Panc1 (cell line): ENCODE measurements around the gene DLG2. TPM values are rescaled to one million over a fixed set of nuclear protein-coding genes. Genes with fewer than 3 reads are reported as not detected.

Source experiments
- ATAC-seq: fragments of 200-7000 bp; cut with Tn5 transposase; 2 replicates; pipeline ENCODE4 v1.9.1; 2020; ENCODE audit warnings: mild to moderate bottlenecking, moderate library complexity
- BruUV-seq: library from RNA; stranded (reverse); fragments of 400-500 nt; replicated peaks from 2 replicates; lab custom pipeline; 2021; lab: Mats Ljungman, UMichigan
- CTCF ChIA-PET: fragments of 300-600 bp; sonication (Branson Sonifier 250); formaldehyde crosslinking; loops from one replicate; lab custom pipeline; 2022; ENCODE audit warnings: antibody characterized with exemption; lab: Charles Lee
- POLR2A ChIA-PET: fragments of 300-600 bp; sonication (Branson Sonifier 250); formaldehyde crosslinking; loops from one replicate; lab custom pipeline; 2022; ENCODE audit warnings: antibody characterized with exemption; lab: Charles Lee
- DNase-seq: peaks from one replicate; pipeline ENCODE4 v3.0.0-alpha.2; 2010; ENCODE audit warnings: low read depth, low spot score
- H3K27ac ChIP-seq: 2 replicates; pipeline ENCODE4 v1.5.1; 2011; ENCODE audit warnings: mild to moderate bottlenecking, low read length, inconsistent platforms
- H3K27me3 ChIP-seq: fragments of 200-500 bp; sonication (Bioruptor generic); 2 replicates; pipeline ENCODE4 v1.6.0; 2014; ENCODE audit warnings: low read length, inconsistent platforms; ENCODE audit not compliant: control insufficient read depth, insufficient read depth
- H3K36me3 ChIP-seq: fragments of 200-500 bp; sonication (Bioruptor generic); 2 replicates; pipeline ENCODE4 v1.5.1; 2014; ENCODE audit warnings: inconsistent platforms, mild to moderate bottlenecking, low read length, moderate library complexity; ENCODE audit not compliant: control insufficient read depth, insufficient read depth
- H3K4me1 ChIP-seq: 2 replicates; pipeline ENCODE4 v1.5.1; 2011; ENCODE audit warnings: inconsistent platforms, mild to moderate bottlenecking, low read length, moderate library complexity; ENCODE audit not compliant: control insufficient read depth, insufficient read depth
- H3K4me3 ChIP-seq, 2 experiments: 2 replicates each; pipeline ENCODE4 v1.5.1; 2011 to 2012; ENCODE audit warnings: low read depth in 2 of 2, low read length in 2 of 2, mild to moderate bottlenecking in 2 of 2, inconsistent platforms in 1 of 2, moderate library complexity in 1 of 2
- H3K9me3 ChIP-seq: fragments of 200-500 bp; sonication (Bioruptor generic); 2 replicates; pipeline ENCODE4 v1.5.1; 2014; ENCODE audit warnings: low read depth, mild to moderate bottlenecking, inconsistent platforms, low read length, moderate library complexity; ENCODE audit not compliant: control insufficient read depth, insufficient read depth
- CTCF ChIP-seq: fragments of 450-650 bp; IDR thresholded peaks from 2 replicates; pipeline ENCODE4 v1.5.1; 2017; ENCODE audit warnings: mild to moderate bottlenecking
- POLR2AphosphoS5 ChIP-seq: IDR thresholded peaks from 2 replicates; pipeline ENCODE4 v1.6.1; 2012; ENCODE audit warnings: mild to moderate bottlenecking, low read depth, low read length, moderate library complexity
- REST ChIP-seq, 2 experiments: IDR thresholded peaks; 2 replicates each; pipeline ENCODE4 v1.6.1; 2011 to 2012; ENCODE audit warnings: low read depth in 2 of 2, control low read depth in 1 of 2, low read length in 1 of 2, mild to moderate bottlenecking in 1 of 2, moderate library complexity in 1 of 2; ENCODE audit not compliant: insufficient read depth in 1 of 2
- SIN3A ChIP-seq: IDR thresholded peaks from 2 replicates; pipeline ENCODE4 v1.6.1; 2012; ENCODE audit warnings: low read depth, mild to moderate bottlenecking, low read length, moderate library complexity, borderline replicate concordance; ENCODE audit not compliant: insufficient read depth
- TCF7L2 ChIP-seq: IDR thresholded peaks from 2 replicates; pipeline ENCODE4 v1.6.1; 2011; ENCODE audit warnings: mild to moderate bottlenecking, low read depth, low read length, inconsistent platforms
- in situ Hi-C: cut with HindIII; loops from 2 replicates; pipeline ENCODE4 v1.10.0; 2016; ENCODE audit warnings: low sequenced_read_pairs, low pct_unique_long_range_greater_than_20kb
- intact Hi-C: fragments of 100-400 bp; cut with micrococcal nuclease; formaldehyde crosslinking; loops from one replicate; pipeline ENCODE4 v1.10.0; 2022; ENCODE audit not compliant: unreplicated experiment
- total RNA-seq: library from RNA; stranded (reverse); gene quantifications from one replicate; pipeline ENCODE4 v1.2.1, GENCODE V29; 2021; ENCODE audit not compliant: unreplicated experiment

DLG2 gene
- total RNA-seq, 1 experiment from 2014 or later, result 4.2 TPM

GRCh38 chr11:84804041-84804440, 823.1 kb downstream of the DLG2 start:
- in situ Hi-C loops (no loop called here), intact Hi-C loops (no loop called here)
- ChIA-PET POLR2A (no interaction called here), CTCF (no interaction called here)
- BruUV-seq, result no TSS peak
- Histone ChIP-seq H3K27me3 (no peaks in the 10 kb centered on the region), H3K4me3 (no peak overlapping the region), H3K4me1 (no peaks in the 10 kb centered on the region), H3K36me3 (no peaks in the 10 kb centered on the region), H3K9me3 (peaks cover 6% of the 10 kb centered on the region; the same call in 1 of the 2 replicates), H3K27ac (no peak overlapping the region)
- TF ChIP-seq SIN3A, result no peak
- no peak for TF ChIP-seq TCF7L2
- TF ChIP-seq REST (IDR thresholded peaks at IDR 0.05; ENCODE audit: insufficient read depth in 1 of 2, low read depth in 2 of 2, low read length in 1 of 2), result no peak
- no peak for TF ChIP-seq POLR2AphosphoS5
- ATAC-seq, result no peak
- DNase-seq, result no peak

GRCh38 chr11:84800755-84801346, 826.3 kb downstream of the DLG2 start:
- DNase-seq (no peak), ATAC-seq (no peak)
- in situ Hi-C loops (no loop called here), intact Hi-C loops (no loop called here)
- no peaks in the 10 kb centered on the region for H3K27me3 ChIP-seq
- H3K27ac ChIP-seq, result no peak overlapping the region
- no peaks in the 10 kb centered on the region for H3K4me1 ChIP-seq
- no TSS peak for BruUV-seq
- TF ChIP-seq CTCF (peak; percentile 35), SIN3A (no peak), POLR2AphosphoS5 (no peak)
- H3K4me3 ChIP-seq, result no peak overlapping the region
- ChIA-PET POLR2A (no interaction called here), CTCF (no interaction called here)
- no peaks in the 10 kb centered on the region for H3K9me3 ChIP-seq
- H3K36me3 ChIP-seq, result no peaks in the 10 kb centered on the region

- in situ Hi-C loops (no loop called here), intact Hi-C loops (no loop called here)
- ATAC-seq (no peak), DNase-seq (no peak)
- no peaks in the 10 kb centered on the region for H3K4me1 ChIP-seq
- no peaks in the 10 kb centered on the region for H3K9me3 ChIP-seq
- H3K4me3 ChIP-seq, result no peak overlapping the region
- CTCF ChIA-PET, result no interaction called here
- H3K27me3 ChIP-seq, result no peaks in the 10 kb centered on the region
- no peaks in the 10 kb centered on the region for H3K36me3 ChIP-seq
- POLR2A ChIA-PET, result no interaction called here
- H3K27ac ChIP-seq, result no peak overlapping the region
- BruUV-seq, result no TSS peak
- TF ChIP-seq REST (IDR thresholded peaks at IDR 0.05; ENCODE audit: insufficient read depth in 1 of 2, low read depth in 2 of 2, low read length in 1 of 2) (no peak), POLR2AphosphoS5 (no peak), SIN3A (no peak), CTCF (no peak), TCF7L2 (no peak)
Observed at GRCh38 chr11:84799112-84799511, 828.0 kb downstream of the DLG2 start.
